SK-N-MC (cell line): ENCODE measurements around the gene TRIM29.

Experiments
- DNase-seq: peaks from one replicate; pipeline ENCODE4 v3.0.0-alpha.2; 2011; ENCODE audit warnings: low read depth, low spot score
- H3K27ac ChIP-seq: fragments of 200-600 bp; sonication (generic); 2 replicates; pipeline ENCODE4 v1.5.1; 2016; ENCODE audit warnings: mixed run types
- H3K36me3 ChIP-seq: fragments of 200-600 bp; sonication (generic); 2 replicates; pipeline ENCODE4 v1.6.1; 2017; ENCODE audit warnings: antibody characterized with exemption, low read length, mixed read lengths; ENCODE audit not compliant: insufficient read depth
- H3K4me3 ChIP-seq: fragments of 200-600 bp; sonication (generic); 2 replicates; pipeline ENCODE4 v1.5.1; 2016
- H3K9ac ChIP-seq: fragments of 200-600 bp; sonication (generic); 2 replicates; pipeline ENCODE4 v1.8.0; 2017; ENCODE audit warnings: mixed run types, mixed read lengths; ENCODE audit not compliant: insufficient read length
- H3K9me3 ChIP-seq: fragments of 200-600 bp; sonication (generic); 2 replicates; pipeline ENCODE4 v1.6.1; 2017; ENCODE audit warnings: low read depth, mild to moderate bottlenecking, antibody characterized with exemption, low read length, moderate library complexity, mixed read lengths
- EZH2 ChIP-seq: fragments of 200-600 bp; sonication (generic); IDR thresholded peaks from one replicate; pipeline ENCODE4 v1.6.1; 2017; ENCODE audit warnings: antibody characterized with exemption
- FOXP2 ChIP-seq: optimal IDR thresholded peaks from 2 replicates; pipeline ENCODE3; 2011; ENCODE audit warnings: mild to moderate bottlenecking, moderate library complexity; ENCODE audit not compliant: insufficient read depth; ENCODE audit errors: extremely low read length, control extremely low read depth
- POLR2AphosphoS5 ChIP-seq: IDR thresholded peaks from 2 replicates; pipeline ENCODE4 v1.6.1; 2012; ENCODE audit warnings: mild to moderate bottlenecking, low read depth, low read length, borderline replicate concordance

Gene TRIM29

GRCh38 chr11:120135838-120136237 is 2.1 kb downstream of the TRIM29 start:
- no peaks in the 10 kb centered on the region for H3K36me3 ChIP-seq
- no peak overlapping the region for H3K4me3 ChIP-seq
- no peak for TF ChIP-seq EZH2
- no peak for TF ChIP-seq POLR2AphosphoS5
- TF ChIP-seq FOXP2: no peak
- H3K27ac ChIP-seq: no peak overlapping the region
- no peak for DNase-seq
- H3K9ac ChIP-seq: no peak overlapping the region
- no peaks in the 10 kb centered on the region for H3K9me3 ChIP-seq

GRCh38 chr11:120134931-120135228 is 3.0 kb downstream of the TRIM29 start:
- no peak for DNase-seq
- Histone ChIP-seq H3K27ac (no peak overlapping the region), H3K9me3 (no peaks in the 10 kb centered on the region), H3K9ac (no peak overlapping the region), H3K4me3 (no peak overlapping the region), H3K36me3 (no peaks in the 10 kb centered on the region)
- no peak for TF ChIP-seq POLR2AphosphoS5
- no peak for TF ChIP-seq EZH2
- TF ChIP-seq FOXP2: no peak

GRCh38 chr11:120134106-120134930 is 3.6 kb downstream of the TRIM29 start:
- Histone ChIP-seq H3K36me3 (no peaks in the 10 kb centered on the region), H3K27ac (no peak overlapping the region), H3K9ac (no peak overlapping the region), H3K9me3 (no peaks in the 10 kb centered on the region), H3K4me3 (no peak overlapping the region)
- DNase-seq: no peak
- no peak for TF ChIP-seq FOXP2

- DNase-seq: no peak
- H3K36me3 ChIP-seq: no peaks in the 10 kb centered on the region
- no peaks in the 10 kb centered on the region for H3K9me3 ChIP-seq
- TF ChIP-seq EZH2 (no peak), POLR2AphosphoS5 (no peak), FOXP2 (no peak)
- no peak overlapping the region for H3K9ac ChIP-seq
- H3K4me3 ChIP-seq: no peak overlapping the region
- no peak overlapping the region for H3K27ac ChIP-seq
Observed at GRCh38 chr11:120133216-120134105, 4.5 kb downstream of the TRIM29 start.

- Histone ChIP-seq H3K36me3 (no peaks in the 10 kb centered on the region), H3K4me3 (no peak overlapping the region), H3K9me3 (no peaks in the 10 kb centered on the region), H3K9ac (no peak overlapping the region), H3K27ac (no peak overlapping the region)
- TF ChIP-seq FOXP2: no peak
- TF ChIP-seq EZH2: no peak
- no peak for TF ChIP-seq POLR2AphosphoS5
- DNase-seq: no peak
Observed at GRCh38 chr11:120132645-120133185, 5.2 kb downstream of the TRIM29 start.

GRCh38 chr11:120131941-120132644 is 5.8 kb downstream of the TRIM29 start:
- TF ChIP-seq POLR2AphosphoS5: no peak
- TF ChIP-seq EZH2: no peak
- no peak for TF ChIP-seq FOXP2
- Histone ChIP-seq H3K36me3 (no peaks in the 10 kb centered on the region), H3K27ac (no peak overlapping the region), H3K9me3 (no peaks in the 10 kb centered on the region), H3K4me3 (no peak overlapping the region), H3K9ac (no peak overlapping the region)
- no peak for DNase-seq

GRCh38 chr11:120130991-120131760 is 6.7 kb downstream of the TRIM29 start:
- H3K9me3 ChIP-seq: no peaks in the 10 kb centered on the region
- H3K9ac ChIP-seq: no peak overlapping the region
- H3K4me3 ChIP-seq: no peak overlapping the region
- DNase-seq: no peak
- no peak overlapping the region for H3K27ac ChIP-seq
- TF ChIP-seq EZH2 (no peak), FOXP2 (no peak), POLR2AphosphoS5 (no peak)
- no peaks in the 10 kb centered on the region for H3K36me3 ChIP-seq
